ENCODE measurements around the gene TMEM131L.
"Not testable (repeated sequence)": the region's sequence is repeated elsewhere in the genome, so short reads cannot be mapped to it uniquely, and the experiment has no call there.

TMEM131L gene

DNA sequence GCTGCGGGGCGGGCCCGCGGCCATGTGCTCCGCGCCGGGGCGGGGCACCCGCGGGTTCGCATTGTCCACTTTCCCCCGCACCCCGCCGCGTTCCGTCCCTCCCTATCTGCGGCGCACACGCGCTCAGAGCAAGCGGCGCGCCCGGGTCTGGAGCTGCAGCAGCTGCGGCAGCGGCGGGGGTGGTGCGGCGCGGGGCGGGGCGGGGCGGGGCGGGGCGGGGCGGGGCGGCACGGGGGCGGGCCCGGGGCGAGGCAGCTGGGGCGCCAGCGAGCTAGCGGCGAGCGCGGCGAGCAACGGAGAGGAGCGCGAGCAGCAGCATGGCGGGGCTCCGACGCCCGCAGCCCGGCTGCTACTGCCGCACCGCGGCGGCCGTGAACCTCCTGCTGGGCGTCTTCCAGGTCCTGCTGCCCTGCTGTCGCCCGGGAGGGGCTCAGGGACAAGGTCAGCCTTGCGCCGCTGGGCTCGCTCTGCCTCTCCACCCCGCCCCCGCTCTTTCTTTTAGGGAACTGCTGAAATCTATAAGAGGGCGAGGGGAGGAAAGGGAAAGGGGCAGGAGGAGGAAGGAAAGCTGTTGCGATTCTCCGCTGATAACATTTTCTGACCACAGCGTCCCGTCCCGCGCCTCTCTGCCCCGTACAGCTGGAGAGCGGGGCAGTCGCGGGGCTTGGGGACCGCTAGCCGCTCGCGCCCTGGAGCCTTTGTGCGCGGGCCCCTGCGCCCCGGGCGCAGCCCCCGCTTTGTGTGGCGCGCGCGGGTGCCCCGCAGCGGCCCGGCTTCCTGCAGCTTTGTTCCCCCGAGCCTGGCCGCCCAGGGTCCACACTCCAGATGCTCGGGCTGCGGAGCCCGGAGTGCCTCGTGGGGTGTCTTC lies at the start of gene TMEM131L:
TSS of gene TMEM131L (plus strand) at position 280 of the 868 bp plus-strand sequence. CDS start at position 318, 38 bp downstream.
- DNase-seq (ENCODE audit: low read depth in 4 of 4, low spot score in 1 of 4): peak in 3 of 4 experiments; percentile 43 to 60 (median 48)

GRCh38 chr4:153416456-153416855 lies 49.7 kb upstream of the TMEM131L start:
- DNase-seq (ENCODE audit: low read depth in 4 of 4, low spot score in 1 of 4): not testable (repeated sequence)

DNA sequence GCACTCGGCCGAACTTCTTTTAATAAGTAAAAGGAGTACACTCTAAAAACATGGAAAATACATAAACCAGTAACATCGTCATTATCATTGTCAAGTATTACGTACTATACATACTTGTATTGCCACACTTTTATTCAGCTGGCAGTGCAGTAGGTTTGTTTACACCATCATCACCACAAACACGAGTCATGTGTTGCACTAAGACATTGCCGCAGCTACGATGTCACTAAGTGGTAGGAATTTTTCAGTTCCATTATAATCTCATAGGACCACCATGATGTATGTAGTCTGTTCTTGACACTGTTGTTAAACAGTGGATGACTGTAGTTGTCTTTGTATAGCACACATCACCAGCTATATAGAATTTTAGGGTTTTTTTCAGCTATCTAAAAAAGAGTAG lies 48.0 kb upstream of the TMEM131L start:
- no peak for DNase-seq (ENCODE audit: low read depth in 4 of 4, low spot score in 1 of 4)

DNA sequence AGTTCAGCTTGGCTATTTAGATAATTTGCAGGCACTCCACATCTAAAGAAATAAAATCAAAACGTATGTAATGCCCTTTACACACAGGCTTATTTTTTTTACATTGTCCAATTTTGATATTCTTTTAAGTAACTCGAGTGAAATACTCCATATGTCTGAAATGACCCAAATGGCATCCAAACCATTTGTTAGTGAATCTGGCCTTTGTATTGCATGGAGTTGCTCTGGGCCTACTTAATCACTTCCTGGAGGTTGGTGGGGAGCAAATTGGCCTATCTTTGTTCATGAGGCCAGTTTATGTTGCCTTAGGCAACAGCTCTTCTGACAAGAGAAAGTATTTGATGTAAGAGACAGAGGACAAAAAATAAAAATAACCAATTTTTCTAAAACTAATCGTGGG lies 47.6 kb upstream of the TMEM131L start:
- no peak for DNase-seq (ENCODE audit: low read depth in 4 of 4, low spot score in 1 of 4)

DNA sequence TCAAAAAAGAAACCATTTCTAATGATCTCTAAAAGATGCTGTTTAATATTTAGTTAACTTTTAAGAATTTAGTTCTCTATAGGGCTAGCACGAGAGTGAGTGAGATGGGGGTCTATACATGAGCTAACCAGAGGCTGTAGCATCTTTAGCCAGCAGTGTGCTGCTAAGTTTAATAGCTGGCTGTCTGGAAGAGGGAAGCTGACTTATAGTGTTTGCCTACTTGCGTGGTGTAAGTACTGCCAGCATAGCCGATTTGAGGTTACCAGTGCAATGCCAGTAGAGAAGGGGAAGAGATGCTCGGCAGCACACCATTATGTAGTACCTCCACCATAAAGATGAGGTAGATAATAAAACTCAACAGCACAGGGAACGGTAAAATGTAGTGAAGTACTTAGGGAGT lies 47.1 kb upstream of the TMEM131L start:
- no peak for DNase-seq (ENCODE audit: low read depth in 4 of 4, low spot score in 1 of 4)

DNA sequence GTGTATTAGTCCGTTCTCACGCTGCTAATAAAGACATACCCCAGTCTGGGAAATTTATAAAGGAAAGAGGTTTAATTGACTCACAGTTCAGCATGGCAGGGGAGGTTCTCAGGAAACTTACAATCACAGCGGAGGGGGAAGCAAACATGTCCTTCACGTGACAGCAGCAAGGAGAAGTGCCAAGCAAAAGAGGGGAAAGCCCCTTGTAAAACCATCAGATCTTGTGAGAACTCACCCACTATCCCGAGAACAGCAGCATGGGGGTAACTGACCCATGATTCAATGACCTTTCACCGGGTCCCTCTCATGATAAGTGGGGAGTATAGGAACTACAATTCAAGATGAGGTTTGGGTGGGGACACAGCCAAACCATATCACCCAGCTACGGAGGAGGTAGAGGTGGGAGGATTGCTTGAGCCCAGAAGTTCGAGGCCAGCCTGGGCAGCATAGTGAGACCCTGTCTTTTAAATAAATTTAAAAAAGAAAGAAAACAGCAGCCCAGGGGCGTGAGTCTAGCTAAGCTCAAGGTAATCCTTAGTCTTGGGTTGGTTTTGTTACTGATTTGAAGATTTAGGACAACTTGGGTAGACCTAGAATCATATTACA lies 46.4 kb upstream of the TMEM131L start:
- DNase-seq (ENCODE audit: low read depth in 4 of 4, low spot score in 1 of 4): no peak

DNA sequence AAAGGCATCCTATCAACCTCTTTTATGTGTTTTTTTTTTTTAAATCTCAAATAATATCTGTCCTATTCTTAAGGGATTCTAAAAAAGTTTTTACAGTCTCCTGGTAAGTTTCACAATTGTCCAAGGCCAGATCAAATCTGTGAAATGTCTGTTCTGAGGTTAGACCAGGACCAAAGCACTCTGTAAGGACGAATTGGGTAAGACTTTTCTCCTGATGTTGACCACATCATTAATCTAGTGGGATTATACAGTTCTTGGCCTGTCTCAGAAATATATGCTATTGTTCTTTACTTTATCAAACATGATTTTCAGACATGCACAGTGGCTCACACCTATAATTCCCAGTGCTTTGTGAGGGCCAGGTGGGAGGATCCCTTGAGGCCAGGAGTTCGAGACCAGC lies 45.8 kb upstream of the TMEM131L start:
- no peak for DNase-seq (ENCODE audit: low read depth in 4 of 4, low spot score in 1 of 4)

- no peak for DNase-seq (ENCODE audit: low read depth in 4 of 4, low spot score in 1 of 4)
These were observed 44.2 kb upstream of the TMEM131L start for GRCh38 chr4:153421941-153422340.

- DNase-seq (ENCODE audit: low read depth in 4 of 4, low spot score in 1 of 4): no peak
These were observed 39.8 kb upstream of the TMEM131L start for GRCh38 chr4:153426207-153426885.

DNA sequence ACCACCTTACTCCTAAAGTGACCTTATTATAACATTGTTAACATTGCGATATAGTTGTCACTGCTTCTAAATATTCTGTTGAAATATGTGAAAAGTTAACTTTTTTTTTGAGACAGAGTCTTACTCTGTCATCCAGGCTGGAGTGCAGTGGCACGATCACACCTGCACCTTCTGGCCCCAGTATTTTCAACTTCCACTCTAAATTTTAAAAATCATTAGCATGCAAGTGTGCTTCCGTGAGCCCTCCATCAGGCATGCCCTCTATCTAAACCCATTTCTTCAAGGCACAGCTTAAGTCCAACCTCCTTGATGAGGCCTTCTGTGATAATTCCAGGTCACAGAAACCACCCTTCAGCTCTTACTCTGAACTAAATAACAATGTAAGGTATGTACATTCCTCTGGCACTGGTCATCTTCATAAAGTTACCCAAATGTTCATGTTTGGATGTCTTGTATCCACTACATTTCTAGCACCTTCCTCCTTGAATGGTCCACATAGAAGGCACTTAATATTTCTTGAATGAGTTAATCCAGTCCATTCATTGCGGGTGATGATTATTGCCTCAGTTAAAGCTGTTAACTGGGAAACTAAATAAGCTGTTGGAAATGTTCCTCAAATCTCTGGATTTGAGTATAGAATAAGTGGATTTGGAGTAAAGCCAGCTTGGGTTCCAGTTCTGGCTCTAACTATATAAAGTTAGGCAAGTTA lies 38.6 kb upstream of the TMEM131L start:
- no peak for DNase-seq (ENCODE audit: low read depth in 4 of 4, low spot score in 1 of 4)

GRCh38 chr4:153428941-153429475 lies 37.2 kb upstream of the TMEM131L start:
- no peak for DNase-seq (ENCODE audit: low read depth in 4 of 4, low spot score in 1 of 4)

DNA sequence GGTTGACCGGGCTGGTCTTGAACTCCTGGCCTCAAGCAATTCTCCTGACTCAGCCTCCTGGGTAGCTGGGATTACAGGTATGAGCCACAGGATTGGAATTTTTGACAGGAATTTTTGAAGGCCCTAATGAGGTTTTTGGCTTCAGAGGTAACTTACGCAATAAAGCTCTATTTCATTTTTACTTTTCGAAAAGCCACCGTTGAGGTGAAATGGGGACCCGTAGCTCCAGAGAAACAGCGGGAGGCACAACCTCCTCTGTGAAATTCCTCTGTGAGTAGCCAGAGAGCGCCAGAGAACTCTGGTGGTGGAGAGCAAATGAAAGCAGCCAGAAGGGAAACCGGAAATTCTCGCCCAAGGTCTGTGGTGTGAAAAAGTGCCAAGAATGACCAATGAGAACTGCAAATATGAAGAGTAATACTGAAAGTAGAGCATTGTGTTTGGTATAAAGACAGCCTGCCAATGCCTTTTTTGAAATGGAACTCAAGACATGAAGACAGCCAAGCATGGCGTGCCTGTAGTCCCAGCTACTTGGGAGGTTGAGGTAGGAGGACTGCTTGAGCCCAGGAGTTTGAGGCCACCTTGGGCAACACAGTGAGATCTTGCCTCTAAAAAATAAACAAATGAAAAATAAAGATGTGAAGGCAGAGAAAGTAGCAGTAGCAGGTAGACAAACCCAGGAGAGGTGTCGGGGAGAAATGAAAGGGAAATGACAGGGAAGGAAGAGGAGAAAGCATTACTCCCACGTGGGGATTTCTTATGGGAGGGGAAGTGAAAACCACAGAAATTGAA lies 33.0 kb upstream of the TMEM131L start:
- DNase-seq (ENCODE audit: low read depth in 4 of 4, low spot score in 1 of 4): peak; percentile 17 to 46 (median 22)

DNA sequence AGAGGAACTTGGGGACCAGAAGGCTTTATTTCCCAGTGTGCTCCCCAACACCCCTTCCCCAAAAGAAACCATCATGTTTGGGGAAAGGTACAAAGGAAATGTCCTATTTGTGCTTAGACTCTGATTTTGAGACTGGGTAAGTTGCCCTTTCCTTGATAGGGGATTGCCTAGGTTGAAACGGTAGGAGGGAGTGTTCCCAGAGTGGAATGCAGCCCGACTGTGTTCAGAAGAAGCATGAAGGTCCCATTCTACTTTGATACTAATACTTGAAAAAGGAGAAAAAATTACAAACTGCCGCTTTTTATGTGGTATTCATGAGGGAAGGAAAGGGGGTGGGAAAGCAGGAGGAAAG lies 32.4 kb upstream of the TMEM131L start:
- DNase-seq (ENCODE audit: low read depth in 4 of 4, low spot score in 1 of 4): no peak

GRCh38 chr4:153434190-153434589 lies 32.0 kb upstream of the TMEM131L start:
- DNase-seq (ENCODE audit: low read depth in 4 of 4, low spot score in 1 of 4): no peak

- no peak for DNase-seq (ENCODE audit: low read depth in 4 of 4, low spot score in 1 of 4)
These were observed 27.0 kb upstream of the TMEM131L start for GRCh38 chr4:153438916-153439756.

- DNase-seq (ENCODE audit: low read depth in 4 of 4, low spot score in 1 of 4): no peak
These were observed 26.3 kb upstream of the TMEM131L start for GRCh38 chr4:153439831-153440230.

GRCh38 chr4:153440475-153440874 lies 25.7 kb upstream of the TMEM131L start:
- DNase-seq (ENCODE audit: low read depth in 4 of 4, low spot score in 1 of 4): no peak

DNA sequence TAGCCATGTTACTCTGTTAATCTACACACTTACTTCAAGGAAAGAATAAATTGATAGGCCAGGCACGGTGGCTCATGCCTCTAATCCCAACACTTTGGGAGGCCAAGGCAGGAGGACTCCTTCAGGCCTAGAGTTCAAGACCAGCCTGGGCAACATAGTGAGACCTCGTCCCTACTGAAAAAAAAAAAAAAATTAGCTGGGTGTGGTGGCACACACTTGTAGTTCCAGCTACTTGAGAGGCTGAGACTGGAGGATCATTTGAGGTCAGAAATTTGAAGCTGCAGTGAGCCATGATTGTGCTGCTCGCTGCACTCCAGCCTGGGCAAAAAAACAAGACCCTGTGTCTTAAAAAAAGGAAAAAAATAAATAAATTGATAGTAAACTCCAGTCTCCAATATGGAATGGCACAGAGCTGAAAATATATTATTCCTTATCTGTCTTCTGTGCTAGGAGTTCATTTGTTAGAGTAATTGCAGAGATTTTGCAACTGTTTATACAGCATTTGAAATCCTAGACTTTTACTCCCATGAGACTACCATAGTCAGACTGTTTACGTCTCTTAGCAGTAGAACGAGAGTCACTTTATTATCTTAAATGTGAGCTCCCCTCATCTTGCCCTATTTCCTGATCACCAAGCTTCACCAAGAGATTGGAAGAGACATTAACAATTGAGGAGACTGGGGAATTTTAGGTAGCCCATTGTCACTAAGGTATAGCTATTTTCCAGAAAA lies 18.8 kb upstream of the TMEM131L start:
- no peak for DNase-seq (ENCODE audit: low read depth in 4 of 4, low spot score in 1 of 4)

Data from stimulated activated CD4-positive, alpha-beta T cell treated with anti-CD3 and anti-CD28 coated beads, Interleukin-1b, Interleukin-23, amount 100 ng/mL, for 24 hours (primary cell).